Stimulated activated naive CD4-positive, alpha-beta T cell treated with Interleukin-2 at 50 U/mL for 16 hours (primary cell): ENCODE measurements around the gene SHLD1.

ENCODE experiments used
- DNase-seq: peaks from one replicate; lab custom pipeline; 2025; lab: John Stamatoyannopoulos, UW

The SHLD1 gene

DNA sequence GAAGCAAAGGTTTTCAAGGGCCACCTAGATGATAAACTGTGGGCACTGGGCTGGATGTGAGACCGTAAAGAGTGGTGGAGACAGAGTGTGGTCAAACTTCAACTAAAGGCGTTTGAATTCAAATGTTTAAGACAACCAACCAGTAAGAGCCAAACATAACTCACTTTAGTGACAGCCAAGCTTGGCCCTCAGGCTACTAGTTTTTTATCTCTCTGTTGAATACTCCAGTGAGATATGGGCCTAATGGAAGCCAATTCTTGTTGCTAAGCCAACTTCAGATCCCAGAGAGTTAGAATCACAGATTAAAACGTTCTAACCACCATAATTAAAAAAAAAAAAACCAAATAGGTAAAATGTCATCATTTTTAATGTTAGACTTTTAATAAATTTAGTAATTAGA lies 142.9 kb downstream of the SHLD1 start:
- no peak for DNase-seq

DNA sequence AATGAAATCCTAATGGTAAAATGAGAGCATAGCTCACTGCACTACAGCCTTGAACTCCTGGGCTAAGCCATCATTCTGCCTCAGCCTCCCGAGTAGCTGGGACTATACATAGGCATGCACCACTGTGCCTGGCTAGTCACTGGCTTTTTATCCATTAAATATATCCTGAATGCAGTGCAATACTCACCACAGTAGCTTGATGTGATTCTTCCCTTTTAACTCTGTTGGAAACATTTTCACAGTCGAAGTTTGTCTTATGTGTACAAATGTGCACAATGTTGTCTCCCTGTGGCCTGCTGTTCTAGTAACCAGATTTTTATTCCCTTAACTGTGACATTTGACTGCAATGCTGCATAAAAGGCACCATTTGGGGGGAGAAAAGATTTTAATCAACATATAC lies 143.4 kb downstream of the SHLD1 start:
- DNase-seq: no peak

DNA sequence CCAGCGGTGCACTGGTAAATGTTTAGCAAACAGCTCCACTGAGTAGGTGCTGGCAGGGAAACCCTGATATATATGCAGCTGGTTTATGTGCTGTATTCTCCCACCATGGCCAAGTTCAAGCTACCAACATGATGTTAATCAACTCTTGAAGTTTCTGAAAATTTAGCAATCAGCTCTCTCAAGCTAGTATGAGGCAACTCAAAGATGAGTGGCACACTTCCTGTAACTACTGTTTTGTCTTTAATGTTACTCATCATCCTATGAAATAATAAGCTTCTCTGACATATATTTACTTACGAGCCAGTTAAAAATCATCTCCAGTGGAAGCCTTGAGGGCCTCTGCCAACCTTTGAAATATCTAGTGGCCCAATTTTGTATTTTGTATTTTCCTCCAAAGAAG lies 145.4 kb downstream of the SHLD1 start:
- no peak for DNase-seq

DNA sequence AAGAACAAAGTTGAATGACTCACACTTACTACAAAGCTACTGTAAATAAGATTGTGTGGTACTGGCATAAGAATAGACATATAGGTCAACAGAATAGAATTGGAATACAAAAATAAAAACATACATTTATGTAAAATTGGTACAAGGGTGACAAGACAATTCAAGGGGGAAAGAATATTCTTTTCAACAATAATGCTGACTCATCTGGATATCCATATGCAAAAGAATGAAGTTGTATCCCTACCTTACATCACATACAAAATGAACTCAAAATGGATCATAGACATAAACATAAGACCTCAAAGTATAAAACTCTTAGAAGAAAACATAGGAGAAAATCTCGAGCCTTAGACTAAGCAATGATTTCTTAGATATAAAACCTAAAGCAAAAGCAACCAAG lies 149.2 kb downstream of the SHLD1 start:
- no peak for DNase-seq

DNA sequence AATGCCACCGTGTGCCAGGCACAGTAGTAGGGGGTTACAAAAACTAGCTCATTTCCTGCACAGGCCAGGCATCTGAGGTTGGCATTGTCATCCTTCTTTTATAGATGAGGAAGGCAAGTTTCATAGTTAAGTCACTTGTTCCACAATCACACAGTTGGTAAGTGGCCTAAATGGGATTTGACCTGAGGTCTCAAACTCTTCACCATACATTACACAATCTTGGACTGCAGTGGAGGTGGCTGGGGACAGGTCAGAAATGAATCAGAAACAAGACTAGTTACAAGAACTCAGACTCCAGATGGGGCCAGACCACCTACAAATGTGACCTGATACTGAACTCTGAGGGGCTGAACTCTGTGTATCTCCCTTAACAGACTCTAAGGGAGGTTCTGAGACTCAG lies 150.7 kb downstream of the SHLD1 start:
- no peak for DNase-seq

DNA sequence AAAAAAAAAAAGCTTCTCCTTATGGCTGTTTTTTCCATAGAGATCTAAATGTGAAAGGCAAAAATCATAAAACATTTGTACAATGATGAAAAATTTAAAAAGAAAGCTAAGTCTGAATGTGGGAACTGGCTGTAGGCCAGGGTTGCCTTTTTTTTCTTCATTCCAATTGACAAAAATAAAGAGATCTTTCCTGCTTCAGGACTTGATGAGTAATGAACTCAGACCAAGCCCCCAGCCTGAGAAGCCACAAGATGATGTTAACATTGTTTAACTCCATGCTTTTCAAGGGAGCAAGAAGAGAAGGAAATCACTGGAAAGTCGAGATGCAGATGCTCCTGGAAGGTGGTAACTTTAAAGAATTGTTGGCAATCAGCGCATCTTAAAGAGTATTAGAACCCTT lies 158.8 kb downstream of the SHLD1 start:
- no peak for DNase-seq

DNA sequence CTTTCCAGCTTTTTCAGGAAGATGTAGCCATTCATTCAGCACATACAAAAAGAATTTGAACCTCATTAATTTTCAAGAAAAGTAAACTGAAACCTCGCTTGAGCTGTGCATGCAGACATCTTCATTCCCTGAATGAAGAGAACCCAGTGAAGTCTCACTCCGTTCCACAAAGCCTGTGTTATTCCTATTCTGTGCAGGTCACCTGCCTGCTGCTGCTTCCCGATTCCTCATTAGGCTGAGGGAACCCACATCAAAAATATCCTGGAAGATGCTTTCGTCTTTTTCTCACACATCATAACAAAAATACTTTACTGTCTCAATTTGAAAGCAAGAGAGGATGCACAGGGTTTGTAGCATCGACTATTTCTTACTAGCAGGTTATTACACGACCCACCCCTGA lies 160.0 kb downstream of the SHLD1 start:
- no peak for DNase-seq

DNA sequence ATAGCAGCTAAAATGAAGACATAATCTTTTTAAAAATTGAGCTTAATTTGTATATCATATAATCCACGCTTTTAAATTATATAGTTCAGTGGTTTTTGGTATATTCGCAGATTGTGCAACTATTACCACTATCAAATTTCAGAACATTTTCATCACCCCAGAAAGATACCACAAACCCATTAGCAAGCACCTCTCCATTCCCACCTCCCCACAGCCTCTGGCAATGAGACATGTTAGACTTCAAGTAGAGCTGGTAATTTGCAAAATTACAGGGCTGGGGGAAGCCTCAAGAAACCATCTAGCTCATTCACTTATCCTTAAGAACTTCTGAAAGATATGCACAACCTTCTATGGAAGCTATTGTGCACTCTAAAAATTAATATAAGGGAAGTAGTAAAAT lies 163.0 kb downstream of the SHLD1 start:
- DNase-seq: no peak
